PC-3 (cell line): ENCODE measurements around the gene PEX5L.

Source experiments
- CTCF ChIP-seq: fragments of 300-600 bp; sonication (generic); conservative IDR thresholded peaks from 2 replicates; pipeline ENCODE4 v1.5.1; 2017; ENCODE audit warnings: antibody characterized with exemption, low read depth, mild to moderate bottlenecking, low read length
- EZH2 ChIP-seq: fragments of 300-600 bp; sonication (generic); IDR thresholded peaks from one replicate; pipeline ENCODE4 v1.6.1; 2017; ENCODE audit warnings: antibody characterized with exemption, mild to moderate bottlenecking, low read length; ENCODE audit not compliant: unreplicated experiment
- EZH2phosphoT487 ChIP-seq: fragments of 300-600 bp; sonication (generic); IDR thresholded peaks from 2 replicates; pipeline ENCODE4 v1.6.1; 2018; ENCODE audit warnings: mild to moderate bottlenecking, antibody characterized with exemption, low read length, borderline replicate concordance

GRCh38 chr3:180066598-180066997 is 29.9 kb upstream of the PEX5L start:
- TF ChIP-seq CTCF, result no peak
- TF ChIP-seq EZH2, result no peak
- TF ChIP-seq EZH2phosphoT487, result no peak
